ENCODE data around the gene PCGF1. TPM values are rescaled to one million over a fixed set of nuclear protein-coding genes. Genes with fewer than 3 reads are reported as not detected.

The PCGF1 gene
- total and polyA plus RNA-seq, 7 donors = 14.3 to 60.3 (median 25.6) TPM

GRCh38 chr2:74526649-74527230 lies 19.2 kb upstream of the PCGF1 start:
- Histone ChIP-seq H3K4me3 (no peak overlapping the region), H3K4me1 (peaks cover 20% of the 10 kb centered on the region), H3K27ac (no peak overlapping the region), H3K9me3 (no peaks in the 10 kb centered on the region), H3K27me3 (ENCODE audit: insufficient read depth in 3 of 3, low read length in 2 of 3) (no peaks in the 10 kb centered on the region), H3K36me3 (ENCODE audit: insufficient read depth in 1 of 2, low read depth in 1 of 2) (peaks cover 8 to 41% of the 10 kb centered on the region in 2 donors)
- ATAC-seq = no peak
- WGBS, 3 donors = 97 to 99% (median 97%) methylated on average over 11 of the region's 11 CpGs
- intact Hi-C loops (cut with DNase I) = no loop called here
- no peak for DNase-seq
- TF ChIP-seq, protein P1, sequence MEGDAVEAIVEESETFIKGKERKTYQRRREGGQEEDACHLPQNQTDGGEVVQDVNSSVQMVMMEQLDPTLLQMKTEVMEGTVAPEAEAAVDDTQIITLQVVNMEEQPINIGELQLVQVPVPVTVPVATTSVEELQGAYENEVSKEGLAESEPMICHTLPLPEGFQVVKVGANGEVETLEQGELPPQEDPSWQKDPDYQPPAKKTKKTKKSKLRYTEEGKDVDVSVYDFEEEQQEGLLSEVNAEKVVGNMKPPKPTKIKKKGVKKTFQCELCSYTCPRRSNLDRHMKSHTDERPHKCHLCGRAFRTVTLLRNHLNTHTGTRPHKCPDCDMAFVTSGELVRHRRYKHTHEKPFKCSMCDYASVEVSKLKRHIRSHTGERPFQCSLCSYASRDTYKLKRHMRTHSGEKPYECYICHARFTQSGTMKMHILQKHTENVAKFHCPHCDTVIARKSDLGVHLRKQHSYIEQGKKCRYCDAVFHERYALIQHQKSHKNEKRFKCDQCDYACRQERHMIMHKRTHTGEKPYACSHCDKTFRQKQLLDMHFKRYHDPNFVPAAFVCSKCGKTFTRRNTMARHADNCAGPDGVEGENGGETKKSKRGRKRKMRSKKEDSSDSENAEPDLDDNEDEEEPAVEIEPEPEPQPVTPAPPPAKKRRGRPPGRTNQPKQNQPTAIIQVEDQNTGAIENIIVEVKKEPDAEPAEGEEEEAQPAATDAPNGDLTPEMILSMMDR (IDR thresholded peaks at IDR 0.05) = no peak

DNA sequence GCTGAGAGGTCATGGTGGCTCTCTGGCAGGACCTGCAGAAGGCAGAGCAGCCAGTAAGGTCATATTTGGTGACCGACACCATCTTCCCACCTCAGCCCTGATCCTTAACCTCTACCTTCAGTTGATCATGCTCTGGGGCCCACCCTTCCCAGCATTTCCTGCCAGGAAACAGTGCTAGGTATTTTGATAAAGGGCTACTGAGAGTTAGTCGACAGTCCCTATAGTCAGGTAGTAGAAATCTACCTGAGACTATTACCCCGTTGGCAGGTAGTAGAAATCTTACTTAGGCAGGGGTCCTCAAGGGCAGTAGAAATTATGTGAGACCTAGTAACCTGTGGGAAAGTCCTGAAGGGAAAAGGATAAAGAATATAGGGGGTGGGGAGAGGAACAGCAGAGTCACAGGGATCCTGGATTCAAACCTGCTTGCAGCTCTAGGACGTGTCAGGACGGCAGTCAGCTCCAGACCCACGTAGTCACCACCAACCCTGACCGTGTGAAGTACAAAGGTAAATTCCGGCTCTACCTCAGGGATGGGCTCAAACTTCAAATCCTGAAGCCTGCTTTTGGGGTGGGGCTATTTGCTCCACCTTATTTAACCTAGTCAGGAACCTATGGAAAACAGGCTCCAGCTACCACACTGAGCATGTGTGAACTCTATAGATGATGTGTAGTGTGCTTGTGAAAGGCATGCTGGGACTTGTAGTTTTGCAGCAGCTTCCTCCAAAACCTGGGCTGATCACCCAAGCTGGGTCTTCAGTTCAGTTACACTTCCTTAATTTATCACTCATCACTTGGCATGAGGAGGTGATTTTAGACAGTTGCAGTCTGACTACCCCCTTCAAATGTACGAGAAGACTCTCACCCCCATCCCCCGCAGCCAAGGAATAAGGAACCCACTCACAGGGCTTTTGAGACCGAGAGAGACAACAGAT lies 18.5 kb upstream of the PCGF1 start, which contains the start of gene DQX1:
Gene DQX1, minus strand, starts transcription at position 515 of the 932 bp plus-strand sequence. Its CDS starts 502 bp downstream, at position 13.
- TF ChIP-seq, protein P1 (IDR thresholded peaks at IDR 0.05) = no peak
- Histone ChIP-seq H3K36me3 (ENCODE audit: insufficient read depth in 1 of 2, low read depth in 1 of 2) (peaks cover 8 to 33% of the 10 kb centered on the region in 2 donors), H3K9me3 (no peaks in the 10 kb centered on the region), H3K4me1 (peaks cover 12% of the 10 kb centered on the region), H3K27me3 (ENCODE audit: insufficient read depth in 3 of 3, low read length in 2 of 3) (no peaks in the 10 kb centered on the region), H3K27ac (no peak within 1 kb of the TSS), H3K4me3 (no peak within 1 kb of the TSS)
- WGBS, 3 donors = 85 to 89% (median 88%) methylated on average over 11 of the region's 11 CpGs
- intact Hi-C loops (cut with DNase I) = no loop called here
- no peak for DNase-seq
- no peak for ATAC-seq

- TF ChIP-seq, protein P1 (IDR thresholded peaks at IDR 0.05) = no peak
- no peak overlapping the region for H3K4me3 ChIP-seq
- peaks cover 7% of the 10 kb centered on the region for H3K4me1 ChIP-seq
- intact Hi-C loops (cut with DNase I) = no loop called here
- 89 to 90% (median 90%) methylated on average over 10 of the region's 10 CpGs for WGBS, 3 donors
- ATAC-seq (no peak), DNase-seq (no peak)
- no peak overlapping the region for H3K27ac ChIP-seq
- peaks cover 0 to 6% (median 0%) of the 10 kb centered on the region in 3 donors for H3K27me3 ChIP-seq (ENCODE audit: insufficient read depth in 3 of 3, low read length in 2 of 3)
- H3K9me3 ChIP-seq = no peaks in the 10 kb centered on the region
- H3K36me3 ChIP-seq (ENCODE audit: insufficient read depth in 1 of 2, low read depth in 1 of 2) = peaks cover 8 to 31% of the 10 kb centered on the region in 2 donors
These were observed 17.6 kb upstream of the PCGF1 start for GRCh38 chr2:74524955-74525716.

DNA sequence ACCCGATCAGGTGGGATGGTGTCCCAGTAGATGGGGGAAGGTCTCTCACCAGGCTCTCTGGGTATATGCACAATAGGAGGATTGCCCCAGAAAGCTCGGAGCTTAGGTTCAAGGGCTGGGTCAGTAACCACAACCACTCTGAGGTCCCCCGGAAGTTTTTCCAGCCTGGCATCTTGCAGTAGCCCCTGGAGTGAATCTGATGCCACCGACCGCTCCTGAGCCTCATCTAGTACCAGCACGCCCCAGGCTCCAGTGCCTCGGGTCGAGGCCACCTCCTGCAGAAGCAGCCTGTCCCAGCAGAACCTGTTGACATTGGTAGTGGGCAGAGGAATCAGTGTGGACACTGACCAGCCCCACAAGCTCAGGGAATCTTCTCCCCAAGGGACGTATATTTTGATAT lies 16.5 kb upstream of the PCGF1 start:
- TF ChIP-seq, protein P1 (IDR thresholded peaks at IDR 0.05) = no peak
- WGBS, 3 donors = 78 to 83% (median 83%) methylated on average over 9 of the region's 9 CpGs
- no peak overlapping the region for H3K27ac ChIP-seq
- peaks cover 7% of the 10 kb centered on the region for H3K4me1 ChIP-seq
- H3K36me3 ChIP-seq (ENCODE audit: insufficient read depth in 1 of 2, low read depth in 1 of 2) = peaks cover 8 to 31% of the 10 kb centered on the region in 2 donors
- intact Hi-C loops (cut with DNase I) = no loop called here
- H3K9me3 ChIP-seq = no peaks in the 10 kb centered on the region
- ATAC-seq (no peak), DNase-seq (no peak)
- peaks cover 0 to 16% (median 4%) of the 10 kb centered on the region in 3 donors for H3K27me3 ChIP-seq (ENCODE audit: insufficient read depth in 3 of 3, low read length in 2 of 3)
- H3K4me3 ChIP-seq = no peak overlapping the region

Data from psoas muscle (tissue), 8 donors.